ENCODE measurements around the gene UGT2B28.
"Not testable (repeated sequence)": the region's sequence is repeated elsewhere in the genome, so short reads cannot be mapped to it uniquely, and the experiment has no call there.

The UGT2B28 gene

GRCh38 chr4:69343558-69344420, 63.5 kb downstream of the UGT2B28 start:
- not testable (repeated sequence) for DNase-seq (ENCODE audit: low read depth)
